ENCODE results near the gene GMDS. TPM values are rescaled to one million over a fixed set of nuclear protein-coding genes. Genes with fewer than 3 reads are reported as not detected.

Gene GMDS
- polyA plus RNA-seq, 1 donor (not counting 4 experiments of a cell fraction or from before 2014, with no cell fraction given): 22.1 TPM

GRCh38 chr6:2229039-2229438 is 16.4 kb downstream of the GMDS start:
- Histone ChIP-seq H3K9ac (ENCODE audit: control insufficient read depth, extremely low read depth, insufficient read depth, low read length) (no peak overlapping the region), H3K27ac (ENCODE audit: control insufficient read depth, insufficient read depth, low read length) (no peak overlapping the region), H3K36me3 (ENCODE audit: control insufficient read depth in 2 of 2, extremely low read depth in 1 of 2, insufficient read depth in 2 of 2, low read length in 2 of 2) (no peaks in the 10 kb centered on the region), H3K27me3 (ENCODE audit: control insufficient read depth, extremely low read depth, insufficient read depth, low read length) (no peaks in the 10 kb centered on the region), H3K79me2 (ENCODE audit: control insufficient read depth, insufficient read depth, low read length) (peaks cover 4% of the 10 kb centered on the region), H3K4me2 (ENCODE audit: control insufficient read depth, extremely low read depth, insufficient read depth, low read depth, low read length) (no peak overlapping the region), H4K20me1 (ENCODE audit: control insufficient read depth, extremely low read depth, insufficient read depth, low read length) (no peaks in the 10 kb centered on the region), H3K9me1 (ENCODE audit: control insufficient read depth, extremely low read depth, insufficient read depth, low read length) (no peaks in the 10 kb centered on the region), H2AFZ (ENCODE audit: control insufficient read depth, low read length) (no peak overlapping the region), H3K9me3 (ENCODE audit: control insufficient read depth, low read depth, low read length) (no peaks in the 10 kb centered on the region), H3K4me3 (ENCODE audit: control insufficient read depth in 2 of 3, extremely low read depth in 1 of 3, insufficient read depth in 2 of 3, low read depth in 1 of 3, low read length in 3 of 3) (no peak overlapping the region), H3K4me1 (ENCODE audit: control insufficient read depth, extremely low read depth, insufficient read depth, low read length) (peaks cover 8% of the 10 kb centered on the region)
- dilution Hi-C loops (cut with MboI; ENCODE audit: extremely low pct_ligation_motif_present, low sequenced_read_pairs): no loop called here
- TF ChIP-seq EZH2 (IDR thresholded peaks at IDR 0.05; ENCODE audit: low read length) (no peak), CTCF (optimal IDR thresholded peaks at IDR 0.05 in 1 of 3, IDR thresholded peaks at IDR 0.05 in 1 of 3, conservative IDR thresholded peaks at IDR 0.05 in 1 of 3; ENCODE audit: extremely low read depth in 1 of 3, insufficient read depth in 2 of 3, low read length in 3 of 3) (no peak)
- no peak for FAIRE-seq
- DNase-seq (ENCODE audit: low read depth, low spot score): no peak

GRCh38 chr6:2228392-2228791 is 17.0 kb downstream of the GMDS start:
- no peak overlapping the region for H3K4me2 ChIP-seq (ENCODE audit: control insufficient read depth, extremely low read depth, insufficient read depth, low read depth, low read length)
- no peaks in the 10 kb centered on the region for H3K9me1 ChIP-seq (ENCODE audit: control insufficient read depth, extremely low read depth, insufficient read depth, low read length)
- TF ChIP-seq EZH2 (IDR thresholded peaks at IDR 0.05; ENCODE audit: low read length) (no peak), CTCF (optimal IDR thresholded peaks at IDR 0.05 in 1 of 3, IDR thresholded peaks at IDR 0.05 in 1 of 3, conservative IDR thresholded peaks at IDR 0.05 in 1 of 3; ENCODE audit: extremely low read depth in 1 of 3, insufficient read depth in 2 of 3, low read length in 3 of 3) (no peak)
- H2AFZ ChIP-seq (ENCODE audit: control insufficient read depth, low read length): no peak overlapping the region
- H3K4me1 ChIP-seq (ENCODE audit: control insufficient read depth, extremely low read depth, insufficient read depth, low read length): peaks cover 8% of the 10 kb centered on the region
- no peaks in the 10 kb centered on the region for H3K9me3 ChIP-seq (ENCODE audit: control insufficient read depth, low read depth, low read length)
- H3K36me3 ChIP-seq (ENCODE audit: control insufficient read depth in 2 of 2, extremely low read depth in 1 of 2, insufficient read depth in 2 of 2, low read length in 2 of 2): no peaks in the 10 kb centered on the region
- no peak overlapping the region for H3K4me3 ChIP-seq (ENCODE audit: control insufficient read depth in 2 of 3, extremely low read depth in 1 of 3, insufficient read depth in 2 of 3, low read depth in 1 of 3, low read length in 3 of 3)
- H3K27me3 ChIP-seq (ENCODE audit: control insufficient read depth, extremely low read depth, insufficient read depth, low read length): no peaks in the 10 kb centered on the region
- H3K27ac ChIP-seq (ENCODE audit: control insufficient read depth, insufficient read depth, low read length): no peak overlapping the region
- no peaks in the 10 kb centered on the region for H4K20me1 ChIP-seq (ENCODE audit: control insufficient read depth, extremely low read depth, insufficient read depth, low read length)
- no peak overlapping the region for H3K9ac ChIP-seq (ENCODE audit: control insufficient read depth, extremely low read depth, insufficient read depth, low read length)
- DNase-seq (ENCODE audit: low read depth, low spot score) (no peak), FAIRE-seq (no peak)
- dilution Hi-C loops (cut with MboI; ENCODE audit: extremely low pct_ligation_motif_present, low sequenced_read_pairs): no loop called here
- peaks cover 4% of the 10 kb centered on the region for H3K79me2 ChIP-seq (ENCODE audit: control insufficient read depth, insufficient read depth, low read length)

Data from keratinocyte (primary cell).